Kidney (tissue), 14 donors: ENCODE results near the gene ACAA1. TPM values are rescaled to one million over a fixed set of nuclear protein-coding genes. Genes with fewer than 3 reads are reported as not detected.

Experiments
- DNase-seq, 5 donors: peaks; one replicate each; pipeline ENCODE4 v3.0.0-alpha.2; 2013 to 2020
- FAIRE-seq: peaks from 2 replicates; lab custom pipeline; 2012; peaks lifted over from hg19 to GRCh38; lab: Jason Lieb, UNC
- H3K27ac ChIP-seq, 2 donors: one replicate each; pipeline ENCODE4 v1.7.0; 2013; ENCODE audit warnings: low read depth in 2 of 2, low read length in 2 of 2, inconsistent platforms in 1 of 2
- H3K27me3 ChIP-seq: one replicate; pipeline ENCODE4 v1.7.1; 2013; ENCODE audit warnings: low read length, inconsistent platforms; ENCODE audit not compliant: control insufficient read depth, insufficient read depth
- H3K36me3 ChIP-seq, 3 donors: one replicate each; pipeline versions ENCODE4 v1.7.0 to v1.7.1; 2013; ENCODE audit warnings: low read length in 3 of 3, control low read depth in 1 of 3, inconsistent platforms in 1 of 3; ENCODE audit not compliant: insufficient read depth in 3 of 3, control insufficient read depth in 2 of 3
- H3K4me1 ChIP-seq, 3 donors: one replicate each; pipeline versions ENCODE4 v1.7.0 to v1.7.1; 2013; ENCODE audit warnings: low read length in 3 of 3, inconsistent platforms in 1 of 3, low read depth in 1 of 3; ENCODE audit not compliant: control insufficient read depth in 2 of 3, insufficient read depth in 2 of 3
- H3K4me3 ChIP-seq, 3 donors: one replicate each; pipeline versions ENCODE4 v1.7.0 to v1.8.1; 2013; ENCODE audit warnings: low read length in 3 of 3, control low read depth in 1 of 3, inconsistent platforms in 1 of 3
- H3K9ac ChIP-seq, 3 donors: one replicate each; pipeline versions ENCODE4 v1.7.0 to v1.7.1; 2013; ENCODE audit warnings: low read length in 3 of 3, control low read depth in 1 of 3, inconsistent platforms in 1 of 3
- H3K9me3 ChIP-seq, 3 donors: one replicate each; pipeline versions ENCODE4 v1.7.0 to v1.7.1; 2013; ENCODE audit warnings: low read length in 3 of 3, control low read depth in 1 of 3, inconsistent platforms in 1 of 3; ENCODE audit not compliant: control insufficient read depth in 2 of 3, insufficient read depth in 1 of 3
- CTCF ChIP-seq: IDR thresholded peaks from 3 replicates; pipeline ENCODE4 v1.5.1; 2012; ENCODE audit warnings: mild to moderate bottlenecking, moderate library complexity, borderline replicate concordance; ENCODE audit not compliant: insufficient read depth; ENCODE audit errors: extremely low read depth
- intact Hi-C: fragments of 100-400 bp; cut with DNase I; formaldehyde crosslinking; loops from one replicate; pipeline ENCODE4 v1.11.1; 2022
- polyA plus RNA-seq: library from polyadenylated mRNA; stranded (reverse); fragments of 350-450 nt; fragmentation: Illumina TruSeq; extraction: RNeasy Lipid Tissue Mini Kit (QIAGEN cat#74804); gene quantifications from one replicate; pipeline ENCODE4 v1.2.3, GENCODE V29; 2014; ENCODE audit warnings: low read depth, low replicate concordance; ENCODE audit not compliant: insufficient read depth
- total RNA-seq: library from RNA; stranded (reverse); fragmentation: NEBNext Ultra II Directional; extraction: Animal tissue kit (Norgen Biotek cat#: 25700); gene quantifications from one replicate; pipeline ENCODE4 v1.2.1, GENCODE V29; 2021
- donor health status: control.
- donor health status: control.
- donor health status: control.
- donor health status: control.
- donor health status: control.
- donor health status: DM: yes; HTN: yes; CAD: no.
- donor health status: Normal renal cell carcinoma (clear cell type).

ACAA1 gene
- total and polyA plus RNA-seq, 2 donors from 2014 or later: 90.0 to 566 TPM

- no peaks in the 10 kb centered on the region for H3K27me3 ChIP-seq
- no peak overlapping the region for H3K9ac ChIP-seq
- no peaks in the 10 kb centered on the region for H3K4me1 ChIP-seq
- intact Hi-C loops: no loop called here
- no peak overlapping the region for H3K27ac ChIP-seq
- no peaks in the 10 kb centered on the region for H3K36me3 ChIP-seq
- no peaks in the 10 kb centered on the region for H3K9me3 ChIP-seq
- FAIRE-seq (no peak), DNase-seq (peak in 1 of 5 donors; percentile 19)
- no peak overlapping the region for H3K4me3 ChIP-seq
- TF ChIP-seq CTCF: no peak
These were observed 27.2 kb downstream of the ACAA1 start for GRCh38 chr3:38109580-38110313.

GRCh38 chr3:38108649-38109579, 28.0 kb downstream of the ACAA1 start:
- DNase-seq (peak in 1 of 5 donors; percentile 9), FAIRE-seq (no peak)
- Histone ChIP-seq H3K4me3 (no peak overlapping the region), H3K27me3 (no peaks in the 10 kb centered on the region), H3K36me3 (no peaks in the 10 kb centered on the region), H3K27ac (no peak overlapping the region), H3K9ac (no peak overlapping the region), H3K4me1 (no peaks in the 10 kb centered on the region), H3K9me3 (no peaks in the 10 kb centered on the region)
- TF ChIP-seq CTCF: no peak
- intact Hi-C loops: no loop called here

- FAIRE-seq (no peak), DNase-seq (peak in 1 of 5 donors; percentile 3)
- H3K36me3 ChIP-seq: no peaks in the 10 kb centered on the region
- H3K4me3 ChIP-seq: no peak overlapping the region
- no peak overlapping the region for H3K9ac ChIP-seq
- no peaks in the 10 kb centered on the region for H3K9me3 ChIP-seq
- intact Hi-C loops: no loop called here
- no peaks in the 10 kb centered on the region for H3K27me3 ChIP-seq
- H3K27ac ChIP-seq: no peak overlapping the region
- H3K4me1 ChIP-seq: no peaks in the 10 kb centered on the region
- no peak for TF ChIP-seq CTCF
These were observed 28.8 kb downstream of the ACAA1 start for GRCh38 chr3:38107911-38108648.
